Astrocyte (in vitro differentiated cells and primary cell): ENCODE measurements around the gene ATP4B. TPM values are rescaled to one million over a fixed set of nuclear protein-coding genes. Genes with fewer than 3 reads are reported as not detected.
"Not testable (repeated sequence)": the region's sequence is repeated elsewhere in the genome, so short reads cannot be mapped to it uniquely, and the experiment has no call there.

ENCODE experiments used
- DNase-seq: peaks from one replicate; pipeline ENCODE4 v3.0.0-alpha.2; 2010; ENCODE audit warnings: low read depth
- FAIRE-seq: peaks from 2 replicates; lab custom pipeline; 2011; peaks lifted over from hg19 to GRCh38; lab: Jason Lieb, UNC
- H2AFZ ChIP-seq: 2 replicates; pipeline ENCODE4 v1.6.0; 2012; ENCODE audit warnings: low read depth, low read length, inconsistent platforms
- H3K27ac ChIP-seq: 2 replicates; pipeline ENCODE4 v1.5.1; 2011; ENCODE audit warnings: low read depth, low read length, inconsistent platforms
- H3K27me3 ChIP-seq: 2 replicates; pipeline ENCODE4 v1.6.0; 2011; ENCODE audit warnings: low read length, inconsistent platforms; ENCODE audit not compliant: insufficient read depth
- H3K36me3 ChIP-seq: 2 replicates; pipeline ENCODE4 v1.5.1; 2011; ENCODE audit warnings: low read length, inconsistent platforms; ENCODE audit not compliant: insufficient read depth
- H3K4me1 ChIP-seq: 2 replicates; pipeline ENCODE4 v1.5.1; 2011; ENCODE audit warnings: low read length, inconsistent platforms; ENCODE audit not compliant: insufficient read depth
- H3K4me2 ChIP-seq: 2 replicates; pipeline ENCODE4 v1.6.0; 2012; ENCODE audit warnings: low read length, inconsistent platforms
- H3K4me3 ChIP-seq: 2 replicates; pipeline ENCODE4 v1.5.1; 2011; ENCODE audit warnings: low read depth, mild to moderate bottlenecking, low read length, inconsistent platforms; ENCODE audit not compliant: insufficient read depth
- H3K79me2 ChIP-seq: 2 replicates; pipeline ENCODE4 v1.6.0; 2012; ENCODE audit warnings: mild to moderate bottlenecking, low read length, inconsistent platforms; ENCODE audit not compliant: insufficient read depth
- H3K9ac ChIP-seq: 2 replicates; pipeline ENCODE4 v1.6.0; 2012; ENCODE audit warnings: mild to moderate bottlenecking, low read length, inconsistent platforms
- H3K9me3 ChIP-seq: 2 replicates; pipeline ENCODE4 v1.5.1; 2012; ENCODE audit warnings: low read depth, mild to moderate bottlenecking, low read length, inconsistent platforms; ENCODE audit not compliant: insufficient read depth
- H4K20me1 ChIP-seq: 2 replicates; pipeline ENCODE4 v1.6.0; 2012; ENCODE audit warnings: low read length, inconsistent platforms; ENCODE audit not compliant: insufficient read depth
- H3K27ac Mint-ChIP-seq: one replicate; pipeline ENCODE4 v1.8.0; 2021; ENCODE audit warnings: mild to moderate bottlenecking, mixed read lengths; ENCODE audit not compliant: unreplicated experiment
- H3K27me3 Mint-ChIP-seq: one replicate; pipeline ENCODE4 v1.8.0; 2021; ENCODE audit warnings: low read depth, mixed read lengths; ENCODE audit not compliant: unreplicated experiment
- H3K36me3 Mint-ChIP-seq: one replicate; pipeline ENCODE4 v1.8.0; 2021; ENCODE audit warnings: low read depth, mixed read lengths; ENCODE audit not compliant: unreplicated experiment
- H3K4me1 Mint-ChIP-seq: one replicate; pipeline ENCODE4 v1.8.0; 2021; ENCODE audit warnings: low read depth, mixed read lengths; ENCODE audit not compliant: unreplicated experiment
- H3K4me3 Mint-ChIP-seq: one replicate; pipeline ENCODE4 v1.8.0; 2021; ENCODE audit warnings: mild to moderate bottlenecking, moderate library complexity, mixed read lengths; ENCODE audit not compliant: unreplicated experiment
- H3K9me3 Mint-ChIP-seq: one replicate; pipeline ENCODE4 v1.8.0; 2021; ENCODE audit warnings: mild to moderate bottlenecking, mixed read lengths; ENCODE audit not compliant: unreplicated experiment
- EZH2 ChIP-seq: IDR thresholded peaks from 2 replicates; pipeline ENCODE4 v1.6.1; 2012; ENCODE audit warnings: mild to moderate bottlenecking, low read length, inconsistent platforms; ENCODE audit not compliant: insufficient read depth
- total RNA-seq: library from RNA; stranded (reverse); gene quantifications from 2 replicates; pipeline ENCODE4 v1.2.1, GENCODE V29; 2021
- TF ChIP-seq, protein P1 (sequence below): IDR thresholded peaks from 2 replicates; pipeline ENCODE4 v1.5.1; 2011; ENCODE audit warnings: low read depth, mild to moderate bottlenecking, inconsistent platforms, low read length, moderate library complexity; ENCODE audit not compliant: insufficient read depth

ATP4B gene
- total RNA-seq, 1 donor from 2014 or later: not detected

GRCh38 chr13:113623491-113624234 is 34.3 kb downstream of the ATP4B start:
- Histone ChIP-seq H3K27me3 (no peaks in the 10 kb centered on the region), H2AFZ (no peak overlapping the region), H4K20me1 (peaks cover 71% of the 10 kb centered on the region), H3K36me3 (peaks cover 2% of the 10 kb centered on the region), H3K4me1 (peaks cover 10% of the 10 kb centered on the region), H3K79me2 (peaks cover 38% of the 10 kb centered on the region), H3K4me3 (no peak overlapping the region), H3K27ac (no peak overlapping the region), H3K9ac (no peak overlapping the region), H3K9me3 (no peaks in the 10 kb centered on the region), H3K4me2 (no peak overlapping the region)
- TF ChIP-seq, protein P1, sequence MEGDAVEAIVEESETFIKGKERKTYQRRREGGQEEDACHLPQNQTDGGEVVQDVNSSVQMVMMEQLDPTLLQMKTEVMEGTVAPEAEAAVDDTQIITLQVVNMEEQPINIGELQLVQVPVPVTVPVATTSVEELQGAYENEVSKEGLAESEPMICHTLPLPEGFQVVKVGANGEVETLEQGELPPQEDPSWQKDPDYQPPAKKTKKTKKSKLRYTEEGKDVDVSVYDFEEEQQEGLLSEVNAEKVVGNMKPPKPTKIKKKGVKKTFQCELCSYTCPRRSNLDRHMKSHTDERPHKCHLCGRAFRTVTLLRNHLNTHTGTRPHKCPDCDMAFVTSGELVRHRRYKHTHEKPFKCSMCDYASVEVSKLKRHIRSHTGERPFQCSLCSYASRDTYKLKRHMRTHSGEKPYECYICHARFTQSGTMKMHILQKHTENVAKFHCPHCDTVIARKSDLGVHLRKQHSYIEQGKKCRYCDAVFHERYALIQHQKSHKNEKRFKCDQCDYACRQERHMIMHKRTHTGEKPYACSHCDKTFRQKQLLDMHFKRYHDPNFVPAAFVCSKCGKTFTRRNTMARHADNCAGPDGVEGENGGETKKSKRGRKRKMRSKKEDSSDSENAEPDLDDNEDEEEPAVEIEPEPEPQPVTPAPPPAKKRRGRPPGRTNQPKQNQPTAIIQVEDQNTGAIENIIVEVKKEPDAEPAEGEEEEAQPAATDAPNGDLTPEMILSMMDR: no peak
- TF ChIP-seq EZH2: no peak
- FAIRE-seq (no peak), DNase-seq (no peak)
- Mint-ChIP-seq H3K4me3 (no peak overlapping the region), H3K9me3 (no peaks in the 10 kb centered on the region), H3K36me3 (peaks cover 19% of the 10 kb centered on the region), H3K4me1 (peaks cover 6% of the 10 kb centered on the region), H3K27me3 (no peaks in the 10 kb centered on the region), H3K27ac (no peak overlapping the region)

GRCh38 chr13:113622791-113623490 is 35.1 kb downstream of the ATP4B start:
- Histone ChIP-seq H3K9me3 (no peaks in the 10 kb centered on the region), H3K4me1 (peaks cover 10% of the 10 kb centered on the region), H3K4me2 (no peak overlapping the region), H3K4me3 (no peak overlapping the region), H3K27ac (no peak overlapping the region), H4K20me1 (peaks cover 71% of the 10 kb centered on the region), H3K27me3 (no peaks in the 10 kb centered on the region), H3K36me3 (peaks cover 2% of the 10 kb centered on the region), H2AFZ (no peak overlapping the region), H3K9ac (no peak overlapping the region), H3K79me2 (peaks cover 38% of the 10 kb centered on the region)
- TF ChIP-seq EZH2: no peak
- TF ChIP-seq, protein P1: no peak
- H3K27ac Mint-ChIP-seq: no peak overlapping the region
- no peaks in the 10 kb centered on the region for H3K27me3 Mint-ChIP-seq
- peaks cover 14% of the 10 kb centered on the region for H3K36me3 Mint-ChIP-seq
- no peak overlapping the region for H3K4me3 Mint-ChIP-seq
- no peak for DNase-seq
- no peaks in the 10 kb centered on the region for H3K9me3 Mint-ChIP-seq
- H3K4me1 Mint-ChIP-seq: peaks cover 6% of the 10 kb centered on the region
- FAIRE-seq: no peak

DNA sequence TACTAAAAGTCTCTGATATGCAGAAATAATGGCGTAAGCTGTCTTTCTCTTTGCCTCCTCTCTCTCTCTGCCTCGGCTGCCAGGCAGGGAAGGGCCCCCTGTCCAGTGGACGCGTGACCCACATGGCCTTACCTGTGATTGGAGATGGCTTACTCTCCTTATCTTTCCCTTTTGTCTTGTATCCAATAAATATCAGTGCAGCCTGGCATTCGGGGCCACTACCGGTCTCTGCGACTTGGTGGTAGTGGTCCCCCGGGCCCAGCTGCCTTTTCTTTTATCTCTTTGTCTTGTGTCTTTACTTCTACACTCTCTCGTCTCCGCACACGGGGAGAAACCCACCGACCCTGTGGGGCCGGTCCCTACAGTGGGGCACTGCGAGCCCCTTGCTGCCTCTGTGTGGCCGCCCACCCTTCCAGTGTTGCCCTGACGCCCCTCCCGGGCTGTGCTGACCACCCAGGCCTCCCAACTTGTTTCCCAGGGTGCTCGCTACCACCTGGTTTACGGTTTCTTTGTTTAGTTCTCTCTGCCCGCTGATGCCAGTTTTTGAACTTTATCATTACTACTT is 35.9 kb downstream of the ATP4B start:
- Mint-ChIP-seq H3K27ac (peak overlapping the region; percentile 31), H3K36me3 (peaks cover 13% of the 10 kb centered on the region)
- H3K27me3 ChIP-seq, H3K9ac ChIP-seq, H3K9me3 ChIP-seq, H3K27ac ChIP-seq, H3K27me3 Mint-ChIP-seq, H3K4me3 ChIP-seq, FAIRE-seq, H3K9me3 Mint-ChIP-seq, H3K4me2 ChIP-seq, H3K4me3 Mint-ChIP-seq, DNase-seq, H2AFZ ChIP-seq, H3K4me1 Mint-ChIP-seq, H3K36me3 ChIP-seq: not testable (repeated sequence)
- peaks cover 72% of the 10 kb centered on the region for H4K20me1 ChIP-seq
- H3K79me2 ChIP-seq: peaks cover 38% of the 10 kb centered on the region
- H3K4me1 ChIP-seq: peaks cover 15% of the 10 kb centered on the region
